Neural cell (in vitro differentiated cells): Measurements from ENCODE around the gene TSC22D3.

Experiments
- CTCF ChIP-seq: fragments of 450-650 bp; IDR thresholded peaks from 2 replicates; pipeline ENCODE4 v1.5.1; 2014; ENCODE audit warnings: antibody characterized with exemption, mild to moderate bottlenecking, moderate library complexity; ENCODE audit not compliant: poor library complexity, severe bottlenecking
- EP300 ChIP-seq: fragments of 450-650 bp; conservative IDR thresholded peaks from 2 replicates; pipeline ENCODE4 v1.6.1; 2014; ENCODE audit warnings: antibody characterized with exemption, mild to moderate bottlenecking, moderate library complexity; ENCODE audit not compliant: poor library complexity, severe bottlenecking
- EZH2 ChIP-seq: fragments of 200-600, 300-800 bp; shearing (Covaris generic), sonication (generic); IDR thresholded peaks from 2 replicates; pipeline ENCODE4 v1.6.1; 2014; ENCODE audit warnings: antibody characterized with exemption, low read length, borderline replicate concordance, mild to moderate bottlenecking; ENCODE audit not compliant: insufficient read depth, poor library complexity, severe bottlenecking
- TAF1 ChIP-seq: IDR thresholded peaks from 2 replicates; pipeline ENCODE4 v1.6.1; 2012; ENCODE audit warnings: low read depth

GRCh38 chrX:107823456-107823855, 47.9 kb upstream of the TSC22D3 start:
- TF ChIP-seq EP300 = no peak
- TF ChIP-seq EZH2 = no peak
- no peak for TF ChIP-seq CTCF
- no peak for TF ChIP-seq TAF1
